GM12865 (cell line): ENCODE measurements around the gene CASP14.
"Not testable (repeated sequence)": the region's sequence is repeated elsewhere in the genome, so short reads cannot be mapped to it uniquely, and the experiment has no call there.

Experiments used
- DNase-seq: peaks from one replicate; pipeline ENCODE4 v3.0.0; 2010; ENCODE audit warnings: low read depth
- H3K4me3 ChIP-seq: 2 replicates; pipeline ENCODE4 v1.5.1; 2011; ENCODE audit warnings: mild to moderate bottlenecking, low read depth, low read length, control low read depth
- CTCF ChIP-seq: IDR thresholded peaks from 2 replicates; pipeline ENCODE4 v1.5.1; 2011; ENCODE audit warnings: low read length, control low read depth, low read depth, inconsistent platforms; ENCODE audit not compliant: insufficient read depth; ENCODE audit errors: missing control alignments

The CASP14 gene

GRCh38 chr19:15048885-15049541 is at the start of gene CASP14:
TSS of gene CASP14 (plus strand) at chr19:15049480. CDS start at chr19:15052252, 2,772 bp downstream.
- DNase-seq, result no peak
- no peak for TF ChIP-seq CTCF
- H3K4me3 ChIP-seq, result no peak within 1 kb of the TSS

DNA sequence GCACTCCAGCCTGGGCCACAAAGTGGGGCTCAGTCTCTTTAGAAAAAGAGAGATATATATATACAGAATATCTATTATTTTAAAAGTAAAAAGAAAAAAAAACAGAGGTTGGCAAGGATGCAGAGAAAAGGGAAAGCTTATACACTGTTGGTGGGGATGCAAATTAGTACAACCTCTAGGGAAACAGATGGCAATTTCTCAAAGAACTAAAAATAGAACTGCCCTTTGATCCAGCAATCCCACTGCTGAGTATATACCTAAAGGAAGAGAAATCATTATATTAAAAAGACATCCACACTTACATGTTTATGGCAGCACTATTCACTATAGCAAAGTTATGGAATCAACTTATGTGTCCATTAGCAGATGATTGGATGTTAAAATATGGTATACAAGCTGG is 41.0 kb upstream of the CASP14 start:
- no peak for TF ChIP-seq CTCF

DNA sequence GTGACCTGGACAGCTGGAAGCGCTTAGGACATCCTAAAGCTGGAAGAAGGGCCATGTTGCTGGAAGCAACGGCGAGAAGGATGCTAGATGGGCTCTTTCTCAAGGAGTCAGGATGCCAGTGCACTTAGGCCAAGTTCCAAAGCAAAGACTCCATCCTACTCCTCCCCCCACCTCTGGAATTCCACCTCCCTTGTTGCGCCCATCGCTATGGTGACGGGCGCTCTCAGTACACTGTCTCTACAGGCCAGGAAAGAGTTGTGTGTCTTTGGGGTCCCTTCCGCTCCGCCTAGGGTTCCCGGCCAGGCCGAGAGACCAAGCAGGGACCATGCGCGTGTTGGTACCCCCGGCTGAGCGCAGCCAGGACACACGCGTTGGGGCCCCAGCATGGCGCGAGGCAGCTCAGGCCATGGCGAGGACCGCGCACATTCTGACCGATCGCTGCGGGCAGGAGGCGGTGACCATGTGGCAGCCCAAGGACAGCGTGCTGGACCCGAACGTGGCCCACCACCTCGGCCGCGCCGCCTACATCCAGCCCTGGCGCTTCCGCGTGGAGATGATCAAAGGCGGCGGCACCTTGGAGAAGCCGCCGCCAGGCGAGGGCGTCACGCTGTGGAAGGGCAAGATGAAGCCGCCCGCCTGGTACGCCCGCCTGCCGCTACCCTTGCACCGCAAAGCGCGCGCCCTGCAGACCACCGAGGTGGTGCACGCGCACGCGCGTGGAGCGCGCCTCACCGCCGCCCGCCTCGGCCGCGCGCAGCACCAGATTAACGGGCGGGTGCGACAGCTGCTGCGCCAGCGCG is 38.6 kb upstream of the CASP14 start:
- no peak overlapping the region for H3K4me3 ChIP-seq
- no peak for DNase-seq
- no peak for TF ChIP-seq CTCF

More for the DNA sequence above, 41.0 kb upstream of the CASP14 start:
- no peak for DNase-seq
- H3K4me3 ChIP-seq, result no peak overlapping the region

GRCh38 chr19:15014579-15014978 is 34.7 kb upstream of the CASP14 start:
- no peak for DNase-seq
- no peak for TF ChIP-seq CTCF
- no peak overlapping the region for H3K4me3 ChIP-seq

GRCh38 chr19:15015946-15016542 is 33.2 kb upstream of the CASP14 start:
- H3K4me3 ChIP-seq, result no peak overlapping the region
- DNase-seq, result peak; percentile 32
- no peak for TF ChIP-seq CTCF

DNA sequence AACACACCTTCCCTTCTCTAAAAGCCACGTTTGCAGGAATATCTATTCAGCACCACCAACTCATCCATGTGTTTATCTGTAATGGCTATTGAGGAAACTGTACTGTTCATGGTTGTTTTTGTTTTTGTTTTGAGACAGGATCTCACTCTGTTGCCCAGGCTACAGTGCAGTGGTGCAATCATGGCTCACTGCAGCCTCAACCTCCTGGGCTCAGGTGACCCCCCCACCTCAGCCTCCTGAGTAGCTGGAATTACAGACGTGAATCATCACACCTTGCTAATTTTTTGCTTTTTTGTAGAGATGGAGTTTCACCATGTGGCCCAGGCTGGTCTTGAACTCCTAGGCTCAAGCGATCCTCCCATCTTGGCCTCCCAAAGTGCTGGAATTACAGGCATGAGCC is 30.4 kb upstream of the CASP14 start:
- not testable (repeated sequence) for DNase-seq, H3K4me3 ChIP-seq

DNA sequence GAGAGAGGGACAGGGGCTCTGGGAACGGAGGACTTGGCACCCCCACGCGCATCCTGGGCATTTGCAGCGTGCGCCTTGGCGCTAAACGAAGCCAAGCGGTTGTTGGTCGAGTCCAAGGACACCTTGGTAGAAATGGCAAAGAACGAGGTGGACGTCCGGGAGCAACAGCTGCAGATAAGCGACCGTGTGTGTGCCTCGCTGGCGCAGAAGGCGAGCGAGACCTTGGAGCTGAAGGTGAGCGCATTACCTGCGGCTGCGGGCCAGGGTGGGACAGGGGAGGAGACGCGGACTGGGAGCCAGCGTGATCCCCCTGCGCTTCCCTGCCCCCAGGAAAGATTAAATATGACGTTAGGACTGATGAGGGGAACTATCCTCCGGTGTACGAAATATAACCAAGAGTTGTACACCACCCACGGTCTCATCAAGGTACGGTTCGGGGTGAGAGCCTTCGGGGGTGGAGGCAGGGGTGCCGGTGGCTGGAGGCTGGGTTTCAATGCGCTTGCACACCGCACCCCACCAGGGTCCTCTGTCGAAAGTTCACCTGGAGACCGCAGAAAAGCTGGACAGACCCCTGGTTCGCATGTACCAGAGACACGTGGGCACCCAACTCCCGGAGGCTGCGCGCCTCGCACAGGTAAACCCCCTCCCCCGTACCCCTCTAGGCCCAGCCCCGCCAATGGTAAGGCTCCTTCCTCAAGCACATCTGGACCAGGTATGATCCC is 27.8 kb upstream of the CASP14 start:
- no peak overlapping the region for H3K4me3 ChIP-seq
- DNase-seq, result no peak
- TF ChIP-seq CTCF, result no peak
